ENCODE results near the gene KCNIP4. TPM values are rescaled to one million over a fixed set of nuclear protein-coding genes. Genes with fewer than 3 reads are reported as not detected.

The KCNIP4 gene
- total and polyA plus RNA-seq, 2 donors (not counting 3 experiments of a cell fraction or from before 2014, with no cell fraction given) = not detected

DNA sequence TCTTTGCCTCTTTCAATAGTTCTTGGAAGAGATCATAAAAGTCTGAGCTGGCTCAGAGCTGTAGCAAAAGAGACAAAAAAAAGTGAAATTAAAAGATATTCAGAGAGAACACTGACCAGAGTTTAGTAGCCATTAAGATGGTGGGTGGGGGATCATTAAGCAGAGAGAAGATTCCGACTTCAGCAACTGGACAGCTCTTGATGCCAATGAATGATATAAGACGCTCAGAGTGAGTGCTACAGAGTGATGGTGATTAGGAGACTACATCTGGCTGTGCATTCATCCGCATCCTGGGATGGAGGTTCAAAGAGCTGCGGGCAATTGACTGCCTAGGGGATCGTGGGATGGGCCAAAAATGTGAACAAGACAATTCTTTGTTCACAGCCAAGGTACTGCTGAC is 1069.8 kb downstream of the KCNIP4 start:
- DNase-seq (ENCODE audit: low read depth, low spot score) (no peak), FAIRE-seq (no peak)
- dilution Hi-C loops (cut with MboI; ENCODE audit: extremely low pct_ligation_motif_present, low sequenced_read_pairs) = no loop called here
- H3K4me2 ChIP-seq (ENCODE audit: insufficient read depth, low read length) = no peak overlapping the region
- ChIA-PET CTCF (no interaction called here), POLR2A (no interaction called here)
- H3K4me1 ChIP-seq (ENCODE audit: control insufficient read depth, extremely low read depth, insufficient read depth, low read length) = no peaks in the 10 kb centered on the region
- no TSS peak for BruUV-seq (replicated peaks)
- H2AFZ ChIP-seq (ENCODE audit: low read depth, low read length) = no peak overlapping the region
- no peak overlapping the region for H3K9ac ChIP-seq (replicated peaks; ENCODE audit: extremely low read depth, insufficient read depth, low read length)
- no peaks in the 10 kb centered on the region for H4K20me1 ChIP-seq (replicated peaks; ENCODE audit: control insufficient read depth, extremely low read depth, insufficient read depth, low read length)
- H3K9me3 ChIP-seq (replicated peaks; ENCODE audit: control insufficient read depth, insufficient read depth, low read length) = no peaks in the 10 kb centered on the region
- H3K9me1 ChIP-seq (replicated peaks; ENCODE audit: control insufficient read depth, extremely low read depth, insufficient read depth, low read length) = no peaks in the 10 kb centered on the region
- no peak overlapping the region for H3K4me3 ChIP-seq (replicated peaks in 1 of 3; ENCODE audit: insufficient read depth in 1 of 3, low read depth in 1 of 3, low read length in 3 of 3)
- no peak for TF ChIP-seq MYC (IDR thresholded peaks at IDR 0.05; ENCODE audit: low read depth, low read length)
- TF ChIP-seq JUN (IDR thresholded peaks at IDR 0.05; ENCODE audit: borderline replicate concordance, insufficient read depth, insufficient read length, low read depth) = no peak
- TF ChIP-seq, protein P1, sequence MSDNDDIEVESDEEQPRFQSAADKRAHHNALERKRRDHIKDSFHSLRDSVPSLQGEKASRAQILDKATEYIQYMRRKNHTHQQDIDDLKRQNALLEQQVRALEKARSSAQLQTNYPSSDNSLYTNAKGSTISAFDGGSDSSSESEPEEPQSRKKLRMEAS (IDR thresholded peaks at IDR 0.05; ENCODE audit: insufficient read depth, insufficient read length) = no peak
- no peak for TF ChIP-seq EZH2 (IDR thresholded peaks at IDR 0.05; ENCODE audit: borderline replicate concordance, low read depth, low read length, severe bottlenecking)
- TF ChIP-seq CTCF (IDR thresholded peaks at IDR 0.05; ENCODE audit: extremely low read depth in 1 of 2, insufficient read depth in 1 of 2, low read depth in 1 of 2, low read length in 2 of 2) = no peak
- no peak for TF ChIP-seq FOS (IDR thresholded peaks at IDR 0.05; ENCODE audit: borderline replicate concordance, insufficient read depth, low read length)
- no peak for TF ChIP-seq POLR2AphosphoS5 (IDR thresholded peaks at IDR 0.05; ENCODE audit: insufficient read depth, low read depth, low read length)
- TF ChIP-seq POLR2A (IDR thresholded peaks at IDR 0.05; ENCODE audit: low read depth, low read length) = no peak
- no peak for TF ChIP-seq GATA2 (IDR thresholded peaks at IDR 0.05; ENCODE audit: insufficient read depth, insufficient read length, low read depth, low read length)
- no peak overlapping the region for H3K27ac ChIP-seq (ENCODE audit: insufficient read depth, low read depth, low read length)
- no peaks in the 10 kb centered on the region for H3K27me3 ChIP-seq (ENCODE audit: control insufficient read depth in 2 of 2, insufficient read depth in 2 of 2, low read length in 2 of 2)
- no peaks in the 10 kb centered on the region for H3K36me3 ChIP-seq (ENCODE audit: control insufficient read depth in 2 of 2, extremely low read depth in 1 of 2, insufficient read depth in 2 of 2, low read length in 2 of 2)
- H3K79me2 ChIP-seq (ENCODE audit: control insufficient read depth, insufficient read depth, low read length) = no peaks in the 10 kb centered on the region
- intact Hi-C loops (cut with micrococcal nuclease) = no loop called here

Measured in endothelial cell of umbilical vein (primary cell).